GM06990 (cell line): ENCODE data around the gene FBLN2.

Experiments used
- DNase-seq: peaks from one replicate; pipeline ENCODE4 v3.0.0-alpha.2; 2011; ENCODE audit not compliant: insufficient read length; ENCODE audit errors: extremely low read depth
- H3K27me3 ChIP-seq: replicated peaks from 2 replicates; pipeline ENCODE4 v1.6.0; 2011; ENCODE audit warnings: low read length; ENCODE audit not compliant: control insufficient read depth, insufficient read depth
- H3K36me3 ChIP-seq: 2 replicates; pipeline ENCODE4 v1.5.1; 2011; ENCODE audit warnings: low read length; ENCODE audit not compliant: control insufficient read depth, insufficient read depth
- H3K4me3 ChIP-seq: replicated peaks from 2 replicates; pipeline ENCODE4 v1.5.1; 2011; ENCODE audit warnings: low read depth, mild to moderate bottlenecking, control low read depth, low read length
- TF ChIP-seq, protein P1 (sequence below): IDR thresholded peaks from 2 replicates; pipeline ENCODE4 v1.5.1; 2011; ENCODE audit warnings: low read length, control low read depth, mild to moderate bottlenecking, inconsistent platforms; ENCODE audit not compliant: insufficient read depth, poor library complexity, severe bottlenecking

The FBLN2 gene

GRCh38 chr3:13550423-13550690, 1.4 kb downstream of the FBLN2 start:
- no peak for DNase-seq
- Histone ChIP-seq H3K27me3 (peaks cover 4% of the 10 kb centered on the region), H3K36me3 (no peaks in the 10 kb centered on the region), H3K4me3 (no peak overlapping the region)
- TF ChIP-seq, protein P1, sequence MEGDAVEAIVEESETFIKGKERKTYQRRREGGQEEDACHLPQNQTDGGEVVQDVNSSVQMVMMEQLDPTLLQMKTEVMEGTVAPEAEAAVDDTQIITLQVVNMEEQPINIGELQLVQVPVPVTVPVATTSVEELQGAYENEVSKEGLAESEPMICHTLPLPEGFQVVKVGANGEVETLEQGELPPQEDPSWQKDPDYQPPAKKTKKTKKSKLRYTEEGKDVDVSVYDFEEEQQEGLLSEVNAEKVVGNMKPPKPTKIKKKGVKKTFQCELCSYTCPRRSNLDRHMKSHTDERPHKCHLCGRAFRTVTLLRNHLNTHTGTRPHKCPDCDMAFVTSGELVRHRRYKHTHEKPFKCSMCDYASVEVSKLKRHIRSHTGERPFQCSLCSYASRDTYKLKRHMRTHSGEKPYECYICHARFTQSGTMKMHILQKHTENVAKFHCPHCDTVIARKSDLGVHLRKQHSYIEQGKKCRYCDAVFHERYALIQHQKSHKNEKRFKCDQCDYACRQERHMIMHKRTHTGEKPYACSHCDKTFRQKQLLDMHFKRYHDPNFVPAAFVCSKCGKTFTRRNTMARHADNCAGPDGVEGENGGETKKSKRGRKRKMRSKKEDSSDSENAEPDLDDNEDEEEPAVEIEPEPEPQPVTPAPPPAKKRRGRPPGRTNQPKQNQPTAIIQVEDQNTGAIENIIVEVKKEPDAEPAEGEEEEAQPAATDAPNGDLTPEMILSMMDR, result no peak

DNA sequence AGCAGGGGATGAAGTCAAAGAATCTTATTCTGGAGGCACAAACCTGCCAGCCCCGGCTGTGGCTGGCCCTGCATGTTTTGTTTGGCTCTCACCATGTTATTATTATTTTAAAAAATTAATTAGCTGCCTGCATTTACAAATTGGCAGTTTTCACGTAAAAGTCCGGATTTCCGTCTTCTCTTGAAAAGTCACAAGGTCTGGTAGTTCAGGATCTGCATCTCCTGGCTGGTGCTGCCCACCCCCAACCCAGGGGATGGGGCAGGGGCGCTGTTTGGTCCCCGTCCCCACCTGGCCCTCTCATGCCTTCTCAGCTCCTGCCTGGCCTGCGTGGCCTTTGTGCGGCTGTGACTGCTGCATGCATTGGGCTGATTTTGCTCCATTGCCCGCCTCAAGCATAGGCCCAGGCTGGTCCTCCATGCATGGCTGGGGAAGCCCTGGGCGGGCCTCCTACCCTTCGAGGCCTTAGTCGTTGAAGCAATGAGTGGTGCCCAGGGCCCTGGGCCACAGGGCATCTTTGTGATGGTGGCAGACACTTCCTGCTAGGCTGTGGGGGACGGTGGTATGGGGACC, 2.0 kb downstream of the FBLN2 start:
- TF ChIP-seq, protein P1, result no peak
- no peak for DNase-seq
- Histone ChIP-seq H3K4me3 (no peak overlapping the region), H3K36me3 (no peaks in the 10 kb centered on the region), H3K27me3 (peaks cover 4% of the 10 kb centered on the region)

DNA sequence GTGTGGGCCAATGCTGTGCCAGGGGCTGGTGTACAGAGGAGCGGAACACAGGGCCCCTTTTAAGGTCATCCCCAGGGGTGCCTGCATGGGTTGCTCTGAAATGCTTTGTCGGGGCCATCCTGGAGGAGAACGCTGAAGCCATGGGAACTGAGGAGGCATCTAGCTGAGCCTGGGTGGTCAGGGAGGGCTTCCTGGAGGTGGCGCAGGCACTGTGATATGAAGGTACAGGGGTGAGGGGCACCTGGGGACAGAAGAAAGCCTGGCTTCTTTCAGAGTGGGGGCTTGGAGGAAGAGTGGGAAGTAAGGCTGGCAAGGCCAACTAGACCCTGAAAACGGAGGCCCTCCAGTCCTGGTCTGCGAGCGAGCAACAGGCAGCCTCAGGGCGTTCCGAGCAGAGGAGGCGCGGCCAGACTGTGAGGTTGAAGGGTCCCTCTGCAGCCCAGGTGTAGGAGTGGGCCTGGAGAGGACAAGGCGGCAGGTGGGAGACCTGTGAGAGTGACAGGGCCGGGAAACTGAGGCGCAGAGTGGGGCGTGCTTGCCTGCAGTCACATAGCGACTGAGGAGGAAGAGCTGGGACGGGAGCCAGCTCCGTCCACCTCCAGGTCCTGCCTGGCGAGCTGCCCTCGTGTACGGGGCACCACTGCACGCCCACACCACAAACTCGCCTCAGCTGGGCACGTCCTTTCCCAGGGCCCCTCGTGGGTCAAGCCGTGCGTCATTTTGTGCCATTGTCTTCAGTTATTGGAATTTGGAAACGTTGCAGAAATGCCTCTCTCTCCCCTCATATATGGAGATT, 4.1 kb downstream of the FBLN2 start:
- peaks cover 4% of the 10 kb centered on the region for H3K27me3 ChIP-seq
- TF ChIP-seq, protein P1, result no peak
- H3K4me3 ChIP-seq, result no peak overlapping the region
- H3K36me3 ChIP-seq, result no peaks in the 10 kb centered on the region
- no peak for DNase-seq

GRCh38 chr3:13553686-13554085, 4.8 kb downstream of the FBLN2 start:
- H3K36me3 ChIP-seq, result no peaks in the 10 kb centered on the region
- H3K27me3 ChIP-seq, result peaks cover 4% of the 10 kb centered on the region
- TF ChIP-seq, protein P1, result no peak
- no peak overlapping the region for H3K4me3 ChIP-seq
- DNase-seq, result no peak

- Histone ChIP-seq H3K36me3 (no peaks in the 10 kb centered on the region), H3K27me3 (peaks cover 2% of the 10 kb centered on the region), H3K4me3 (no peak overlapping the region)
- DNase-seq, result no peak
- TF ChIP-seq, protein P1, result no peak
Measured at GRCh38 chr3:13555753-13556152, 6.8 kb downstream of the FBLN2 start.
